ENCODE measurements around the gene ARHGEF12.

ARHGEF12 gene

GRCh38 chr11:120516461-120517389, 180.5 kb downstream of the ARHGEF12 start:
- FAIRE-seq: no peak
- no peak for DNase-seq (ENCODE audit: low spot score)

GRCh38 chr11:120517390-120517761, 181.2 kb downstream of the ARHGEF12 start:
- DNase-seq (ENCODE audit: low spot score): peak; percentile 21
- no peak for FAIRE-seq

GRCh38 chr11:120517801-120518291, 181.6 kb downstream of the ARHGEF12 start:
- FAIRE-seq (no peak), DNase-seq (ENCODE audit: low spot score) (no peak)

- DNase-seq (ENCODE audit: low spot score): no peak
- no peak for FAIRE-seq
Observed at GRCh38 chr11:120518356-120518755, 182.1 kb downstream of the ARHGEF12 start.

GRCh38 chr11:120519474-120519873, 183.3 kb downstream of the ARHGEF12 start:
- FAIRE-seq (no peak), DNase-seq (ENCODE audit: low spot score) (no peak)

- FAIRE-seq: no peak
Observed at GRCh38 chr11:120520091-120520822, 184.0 kb downstream of the ARHGEF12 start.

GRCh38 chr11:120521176-120521575, 185.0 kb downstream of the ARHGEF12 start:
- DNase-seq (ENCODE audit: low spot score): no peak
- no peak for FAIRE-seq

More at GRCh38 chr11:120520091-120520822, 184.0 kb downstream of the ARHGEF12 start:
- DNase-seq (ENCODE audit: low spot score): no peak

- FAIRE-seq: no peak
Observed at GRCh38 chr11:120522021-120522420, 185.8 kb downstream of the ARHGEF12 start.

GRCh38 chr11:120522736-120523135, 186.5 kb downstream of the ARHGEF12 start:
- DNase-seq (ENCODE audit: low spot score) (no peak), FAIRE-seq (no peak)

More at GRCh38 chr11:120522021-120522420, 185.8 kb downstream of the ARHGEF12 start:
- no peak for DNase-seq (ENCODE audit: low spot score)

- no peak for FAIRE-seq
- no peak for DNase-seq (ENCODE audit: low spot score)
Observed at GRCh38 chr11:120523196-120523595, 187.0 kb downstream of the ARHGEF12 start.

GRCh38 chr11:120524536-120525085, 188.4 kb downstream of the ARHGEF12 start:
- no peak for FAIRE-seq
- no peak for DNase-seq (ENCODE audit: low spot score)

- FAIRE-seq (no peak), DNase-seq (ENCODE audit: low spot score) (no peak)
Observed at GRCh38 chr11:120525261-120526171, 189.3 kb downstream of the ARHGEF12 start.

GRCh38 chr11:120526241-120526640, 190.0 kb downstream of the ARHGEF12 start:
- no peak for DNase-seq (ENCODE audit: low spot score)
- FAIRE-seq: no peak

GRCh38 chr11:120527111-120527761, 191.0 kb downstream of the ARHGEF12 start:
- DNase-seq (ENCODE audit: low spot score): no peak
- no peak for FAIRE-seq

GRCh38 chr11:120528749-120529148, 192.5 kb downstream of the ARHGEF12 start:
- FAIRE-seq (no peak), DNase-seq (ENCODE audit: low spot score) (no peak)

GRCh38 chr11:120529214-120529613, 193.0 kb downstream of the ARHGEF12 start:
- DNase-seq (ENCODE audit: low spot score): no peak
- FAIRE-seq: no peak

- FAIRE-seq (no peak), DNase-seq (ENCODE audit: low spot score) (no peak)
Observed at GRCh38 chr11:120529911-120530310, 193.7 kb downstream of the ARHGEF12 start.

- FAIRE-seq (no peak), DNase-seq (ENCODE audit: low spot score) (no peak)
Observed at GRCh38 chr11:120532082-120532831, 196.0 kb downstream of the ARHGEF12 start.

GRCh38 chr11:120532832-120533196, 196.6 kb downstream of the ARHGEF12 start:
- FAIRE-seq: no peak

More at GRCh38 chr11:120532832-120533196, 196.6 kb downstream of the ARHGEF12 start:
- DNase-seq (ENCODE audit: low spot score): no peak
